Subcutaneous adipose tissue (tissue), 4 donors: ENCODE measurements around the gene ATP6V1A. TPM values are rescaled to one million over a fixed set of nuclear protein-coding genes. Genes with fewer than 3 reads are reported as not detected.

ENCODE experiments used
- total RNA-seq, 4 donors: library from RNA; depleted of rRNA; stranded (reverse); fragments of >200 nt; gene quantifications; one replicate each; pipeline ENCODE4 v1.1.0, GENCODE V29; 2016
- TF ChIP-seq, protein P1 (sequence below): fragments of 450-650 bp; IDR thresholded peaks from one replicate; pipeline ENCODE4 v1.5.1; 2016; ENCODE audit warnings: low read depth, mild to moderate bottlenecking, control low read depth, antibody characterized with exemption, moderate library complexity

Gene ATP6V1A
- total RNA-seq, 4 donors from 2014 or later = 36.5 to 81.6 (median 52.6) TPM

DNA sequence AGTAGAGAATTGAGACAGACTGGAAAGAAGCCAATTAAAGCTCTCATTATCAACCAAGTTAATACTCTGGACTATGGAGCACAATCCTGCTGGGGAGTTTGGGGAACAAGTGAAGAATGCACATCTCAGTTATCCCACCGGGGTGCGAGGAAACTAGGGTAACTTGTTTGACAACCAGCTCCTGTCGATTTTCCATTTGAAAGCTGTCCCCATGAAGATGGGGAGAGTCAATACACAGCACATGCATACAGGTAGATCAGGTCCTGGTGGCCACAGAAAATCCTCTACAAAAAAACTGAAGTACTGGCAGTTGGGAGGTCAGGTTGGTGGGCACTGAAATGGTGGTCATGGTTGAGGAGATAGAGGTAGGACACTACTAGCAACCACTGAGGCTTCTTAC is 66.0 kb downstream of the ATP6V1A start:
- TF ChIP-seq, protein P1, sequence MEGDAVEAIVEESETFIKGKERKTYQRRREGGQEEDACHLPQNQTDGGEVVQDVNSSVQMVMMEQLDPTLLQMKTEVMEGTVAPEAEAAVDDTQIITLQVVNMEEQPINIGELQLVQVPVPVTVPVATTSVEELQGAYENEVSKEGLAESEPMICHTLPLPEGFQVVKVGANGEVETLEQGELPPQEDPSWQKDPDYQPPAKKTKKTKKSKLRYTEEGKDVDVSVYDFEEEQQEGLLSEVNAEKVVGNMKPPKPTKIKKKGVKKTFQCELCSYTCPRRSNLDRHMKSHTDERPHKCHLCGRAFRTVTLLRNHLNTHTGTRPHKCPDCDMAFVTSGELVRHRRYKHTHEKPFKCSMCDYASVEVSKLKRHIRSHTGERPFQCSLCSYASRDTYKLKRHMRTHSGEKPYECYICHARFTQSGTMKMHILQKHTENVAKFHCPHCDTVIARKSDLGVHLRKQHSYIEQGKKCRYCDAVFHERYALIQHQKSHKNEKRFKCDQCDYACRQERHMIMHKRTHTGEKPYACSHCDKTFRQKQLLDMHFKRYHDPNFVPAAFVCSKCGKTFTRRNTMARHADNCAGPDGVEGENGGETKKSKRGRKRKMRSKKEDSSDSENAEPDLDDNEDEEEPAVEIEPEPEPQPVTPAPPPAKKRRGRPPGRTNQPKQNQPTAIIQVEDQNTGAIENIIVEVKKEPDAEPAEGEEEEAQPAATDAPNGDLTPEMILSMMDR = no peak

DNA sequence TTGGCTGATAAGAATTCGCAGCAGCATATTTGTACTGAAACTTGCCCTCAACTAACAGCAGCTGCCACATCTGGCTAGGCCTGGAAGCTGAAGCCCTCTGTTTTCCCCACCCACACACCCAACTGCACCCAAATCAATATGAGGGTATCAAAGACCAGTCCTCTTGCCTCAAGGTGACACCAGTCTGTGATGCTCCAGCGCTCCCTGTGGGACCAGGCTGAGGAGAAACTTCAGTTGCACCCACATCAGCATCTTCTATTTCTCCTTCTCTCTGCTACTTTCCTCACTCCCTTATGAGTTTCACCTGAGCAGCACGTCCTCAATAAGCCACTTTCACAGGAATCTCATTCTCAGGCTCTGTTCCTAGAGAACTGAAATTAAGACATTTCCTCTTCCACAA is 73.0 kb downstream of the ATP6V1A start:
- TF ChIP-seq, protein P1 = no peak

DNA sequence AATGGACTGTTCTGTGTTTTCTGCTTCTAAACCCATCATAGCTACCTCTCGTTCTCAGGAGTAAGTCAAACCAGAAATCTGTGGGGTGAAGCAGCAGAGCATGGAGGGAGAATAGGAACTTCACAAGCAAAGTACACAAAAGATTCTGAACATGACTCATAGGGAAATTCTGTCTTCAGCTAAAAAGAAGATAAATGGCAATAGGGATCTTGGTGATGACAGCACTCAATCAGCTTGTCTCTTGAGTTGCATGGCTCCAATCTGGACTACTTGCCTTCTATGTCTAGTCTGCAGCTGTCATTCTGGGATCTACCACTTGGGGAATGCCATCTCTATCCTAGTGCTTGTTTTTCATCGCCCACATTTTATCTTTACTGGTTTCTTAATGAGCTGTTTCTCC is 78.3 kb downstream of the ATP6V1A start:
- TF ChIP-seq, protein P1 = no peak

DNA sequence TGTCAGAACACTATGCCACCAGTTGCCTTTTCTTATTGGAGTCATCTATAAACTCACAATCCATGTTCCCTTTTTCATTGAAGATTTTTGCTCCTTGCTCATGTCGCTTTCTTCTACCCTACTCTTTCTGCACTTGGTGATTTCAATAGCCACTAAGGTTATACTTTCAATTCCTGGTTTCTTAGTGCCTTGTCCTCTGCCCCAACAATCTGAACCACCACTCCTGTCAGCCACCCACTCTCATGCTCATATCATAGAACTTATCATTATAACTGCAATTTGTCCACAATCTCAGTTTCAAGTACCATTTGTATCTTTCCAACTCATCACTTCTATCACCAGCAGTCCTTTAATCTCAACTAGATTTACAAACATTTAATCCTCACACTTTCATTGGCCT is 81.8 kb downstream of the ATP6V1A start:
- TF ChIP-seq, protein P1 = no peak

DNA sequence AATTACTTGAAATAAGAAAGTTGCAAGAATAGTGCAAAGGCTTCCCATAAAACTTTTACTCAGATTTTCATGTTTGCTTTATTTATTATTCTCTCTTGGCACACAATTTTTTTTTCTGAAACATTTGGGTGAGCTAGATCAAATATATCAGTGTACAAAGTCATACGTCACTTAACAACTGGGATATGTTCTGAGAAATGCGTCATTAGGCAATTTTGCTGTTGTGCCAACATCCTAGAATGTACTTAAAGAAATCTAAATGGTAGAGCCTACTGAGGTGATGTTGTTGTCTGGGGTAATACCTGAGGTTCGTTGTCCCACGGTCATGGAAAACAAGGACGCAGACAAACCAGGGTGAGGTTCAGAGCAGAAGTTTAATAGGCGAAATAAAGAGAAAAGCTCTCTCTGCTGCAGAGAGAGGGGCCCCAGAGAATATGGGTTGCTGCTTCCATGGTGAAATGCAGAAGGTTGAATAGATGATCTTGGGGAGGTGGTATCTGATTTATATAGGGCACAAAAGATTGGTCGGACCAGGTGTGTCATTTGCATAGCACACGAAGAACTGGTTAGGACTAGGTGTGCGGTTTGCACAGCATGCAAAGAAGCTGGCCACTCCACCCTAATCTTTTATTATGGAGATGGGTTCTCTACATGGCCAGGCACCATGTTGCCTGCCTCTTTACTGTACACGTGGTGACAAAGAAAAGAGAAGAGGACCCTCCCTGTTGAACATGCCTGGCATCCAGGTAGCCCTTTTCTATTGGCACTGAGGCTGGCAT is 82.9 kb downstream of the ATP6V1A start:
- TF ChIP-seq, protein P1 = no peak

DNA sequence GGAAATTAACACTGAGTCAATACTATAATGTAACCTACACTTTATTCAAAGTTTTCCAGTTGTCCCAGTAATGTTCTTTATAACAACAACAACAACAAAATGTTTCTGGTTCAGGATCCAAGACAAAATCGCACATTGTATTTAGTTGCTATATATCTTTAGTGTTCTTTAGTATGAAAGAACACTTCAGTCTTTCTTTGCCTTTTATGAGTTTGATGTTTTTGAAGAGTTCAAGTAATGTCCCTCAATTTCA is 84.2 kb downstream of the ATP6V1A start:
- TF ChIP-seq, protein P1 = no peak

DNA sequence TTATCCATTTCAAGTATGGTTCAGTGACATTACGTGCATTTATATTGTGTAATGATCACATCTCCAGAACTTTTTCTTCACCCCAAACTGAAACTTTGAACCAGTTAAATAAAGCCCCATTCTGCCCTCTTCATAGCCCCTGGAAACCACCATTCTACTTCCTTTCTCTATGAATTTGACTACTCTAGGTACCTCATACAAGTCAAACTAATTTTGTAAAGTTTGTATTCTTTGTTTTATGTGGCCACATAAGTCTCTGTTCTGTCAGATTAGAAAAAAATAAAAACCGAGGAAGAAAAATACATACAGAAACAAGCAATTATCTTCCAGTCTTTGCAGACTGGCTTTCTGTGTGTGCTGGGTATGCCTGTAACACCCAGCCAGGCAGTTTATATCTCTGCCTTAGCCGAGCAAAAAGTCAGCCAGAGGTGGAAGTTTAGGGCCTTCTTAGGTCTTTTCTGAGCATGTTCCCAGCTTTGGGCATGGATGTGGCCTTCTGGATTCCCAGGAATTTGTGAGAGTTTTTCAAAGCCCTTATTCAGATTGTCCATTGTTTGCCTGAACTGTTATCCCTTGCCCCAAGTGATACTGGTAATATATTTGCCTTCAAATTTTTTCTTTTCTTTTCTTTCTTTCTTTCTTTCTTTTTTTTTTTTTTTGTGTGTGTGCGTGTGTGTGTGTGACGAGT is 85.8 kb downstream of the ATP6V1A start:
- TF ChIP-seq, protein P1 = no peak
